Lower lobe of right lung (tissue), 2 donors: ENCODE measurements around the gene KIRREL1. TPM values are rescaled to one million over a fixed set of nuclear protein-coding genes. Genes with fewer than 3 reads are reported as not detected.
A peak's percentile ranks its signal among the peaks of the same experiment; 100 is the strongest.

Experiments used
- ATAC-seq, 2 donors: fragments of 200-7000 bp; cut with Tn5 transposase; one replicate each; pipeline ENCODE4 v1.9.1; 2020 to 2022; ENCODE audit warnings: mild to moderate bottlenecking in 2 of 2, moderate library complexity in 2 of 2
- DNase-seq: peaks from one replicate; pipeline ENCODE4 v3.0.0-alpha.2; 2020
- H3K27ac ChIP-seq: fragments of 200-600 bp; one replicate; pipeline ENCODE4 v1.8.0; 2022
- H3K27me3 ChIP-seq: fragments of 200-600 bp; one replicate; pipeline ENCODE4 v1.8.0; 2022; ENCODE audit warnings: low read depth
- H3K36me3 ChIP-seq: fragments of 200-600 bp; one replicate; pipeline ENCODE4 v1.8.0; 2022; ENCODE audit warnings: mild to moderate bottlenecking
- H3K4me1 ChIP-seq: fragments of 200-600 bp; one replicate; pipeline ENCODE4 v1.8.0; 2022
- H3K4me3 ChIP-seq: fragments of 200-600 bp; one replicate; pipeline ENCODE4 v1.8.0; 2022; ENCODE audit warnings: mild to moderate bottlenecking
- H3K9me3 ChIP-seq: fragments of 200-600 bp; one replicate; pipeline ENCODE4 v1.8.0; 2022
- intact Hi-C: fragments of 100-400 bp; cut with DNase I; formaldehyde crosslinking; loops from one replicate; pipeline ENCODE4 v1.11.0; 2022
- total RNA-seq: library from RNA; stranded (reverse); fragmentation: NEBNext Ultra II Directional; extraction: Animal tissue kit (Norgen Biotek cat#: 25700); gene quantifications from one replicate; pipeline ENCODE4 v1.2.1, GENCODE V29; 2021
- TF ChIP-seq, protein P1 (sequence below): fragments of 200-600 bp; IDR thresholded peaks from one replicate; pipeline ENCODE4 v1.8.0; 2022; ENCODE audit warnings: antibody characterized with exemption, mild to moderate bottlenecking
- donor health status: DM: no; HTN: yes; CAD: no; lungs with severe emphysema.

The KIRREL1 gene
- total RNA-seq, 1 donor from 2014 or later, result 26.9 TPM

GRCh38 chr1:158053276-158053675, 59.8 kb downstream of the KIRREL1 start:
- H3K36me3 ChIP-seq, result no peaks in the 10 kb centered on the region
- H3K4me3 ChIP-seq, result no peak overlapping the region
- TF ChIP-seq, protein P1, sequence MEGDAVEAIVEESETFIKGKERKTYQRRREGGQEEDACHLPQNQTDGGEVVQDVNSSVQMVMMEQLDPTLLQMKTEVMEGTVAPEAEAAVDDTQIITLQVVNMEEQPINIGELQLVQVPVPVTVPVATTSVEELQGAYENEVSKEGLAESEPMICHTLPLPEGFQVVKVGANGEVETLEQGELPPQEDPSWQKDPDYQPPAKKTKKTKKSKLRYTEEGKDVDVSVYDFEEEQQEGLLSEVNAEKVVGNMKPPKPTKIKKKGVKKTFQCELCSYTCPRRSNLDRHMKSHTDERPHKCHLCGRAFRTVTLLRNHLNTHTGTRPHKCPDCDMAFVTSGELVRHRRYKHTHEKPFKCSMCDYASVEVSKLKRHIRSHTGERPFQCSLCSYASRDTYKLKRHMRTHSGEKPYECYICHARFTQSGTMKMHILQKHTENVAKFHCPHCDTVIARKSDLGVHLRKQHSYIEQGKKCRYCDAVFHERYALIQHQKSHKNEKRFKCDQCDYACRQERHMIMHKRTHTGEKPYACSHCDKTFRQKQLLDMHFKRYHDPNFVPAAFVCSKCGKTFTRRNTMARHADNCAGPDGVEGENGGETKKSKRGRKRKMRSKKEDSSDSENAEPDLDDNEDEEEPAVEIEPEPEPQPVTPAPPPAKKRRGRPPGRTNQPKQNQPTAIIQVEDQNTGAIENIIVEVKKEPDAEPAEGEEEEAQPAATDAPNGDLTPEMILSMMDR, result no peak
- no peaks in the 10 kb centered on the region for H3K27me3 ChIP-seq
- intact Hi-C loops, result no loop called here
- H3K9me3 ChIP-seq, result no peaks in the 10 kb centered on the region
- peaks cover 24% of the 10 kb centered on the region for H3K4me1 ChIP-seq
- ATAC-seq, result no peak
- H3K27ac ChIP-seq, result no peak overlapping the region
- no peak for DNase-seq

DNA sequence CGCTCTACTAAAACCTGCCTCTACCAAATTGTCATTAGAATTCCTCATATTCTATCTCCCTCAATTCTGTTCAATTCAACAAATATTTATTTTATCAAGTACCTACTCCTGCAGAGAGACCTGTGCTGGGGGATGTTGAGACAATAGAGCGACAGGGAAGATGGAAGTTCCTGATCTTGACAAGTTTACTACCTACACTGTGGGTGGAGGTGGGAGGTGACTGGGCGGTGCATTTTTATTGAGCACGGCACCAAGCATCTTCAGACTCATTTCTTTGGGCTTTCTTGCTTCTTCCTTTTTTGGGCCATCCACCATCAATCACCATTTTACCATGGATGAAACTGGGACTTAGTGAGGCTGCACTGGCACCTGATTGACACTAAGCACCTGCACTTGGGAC, 61.3 kb downstream of the KIRREL1 start:
- ATAC-seq, result no peak
- H3K4me3 ChIP-seq, result no peak overlapping the region
- no peaks in the 10 kb centered on the region for H3K36me3 ChIP-seq
- no peak for DNase-seq
- intact Hi-C loops, result no loop called here
- no peaks in the 10 kb centered on the region for H3K9me3 ChIP-seq
- TF ChIP-seq, protein P1, result no peak
- H3K27ac ChIP-seq, result no peak overlapping the region
- peaks cover 28% of the 10 kb centered on the region for H3K4me1 ChIP-seq
- no peaks in the 10 kb centered on the region for H3K27me3 ChIP-seq

DNA sequence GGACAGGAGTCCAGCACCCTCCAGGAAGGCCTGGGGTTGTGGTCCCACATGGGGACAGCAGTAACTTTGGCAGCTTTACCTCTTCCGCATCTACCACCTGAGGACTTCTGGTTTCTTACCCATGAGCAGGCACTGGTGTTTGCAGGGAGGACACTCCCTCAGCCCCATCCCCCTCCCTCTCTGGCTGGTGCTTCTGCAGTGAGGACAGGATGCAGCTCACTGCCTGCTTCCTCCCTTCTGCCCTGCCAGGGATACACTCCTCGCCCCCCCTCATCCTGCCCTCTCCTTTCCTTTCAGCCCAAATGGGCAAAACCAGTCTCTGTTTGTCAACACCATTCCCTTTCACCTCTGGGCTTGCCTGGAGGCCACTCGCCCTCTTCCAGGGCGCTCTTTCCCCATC, 62.4 kb downstream of the KIRREL1 start:
- TF ChIP-seq, protein P1, result no peak
- Histone ChIP-seq H3K9me3 (no peaks in the 10 kb centered on the region), H3K36me3 (no peaks in the 10 kb centered on the region), H3K4me3 (no peak overlapping the region), H3K27me3 (no peaks in the 10 kb centered on the region), H3K27ac (no peak overlapping the region), H3K4me1 (peaks cover 28% of the 10 kb centered on the region)
- DNase-seq (no peak), ATAC-seq (peak in 1 of 2 donors; percentile 22)
- intact Hi-C loops, result no loop called here

GRCh38 chr1:158056498-158056897, 63.1 kb downstream of the KIRREL1 start:
- H3K27me3 ChIP-seq, result no peaks in the 10 kb centered on the region
- TF ChIP-seq, protein P1, result no peak
- H3K36me3 ChIP-seq, result no peaks in the 10 kb centered on the region
- intact Hi-C loops, result no loop called here
- no peaks in the 10 kb centered on the region for H3K9me3 ChIP-seq
- peaks cover 28% of the 10 kb centered on the region for H3K4me1 ChIP-seq
- DNase-seq (no peak), ATAC-seq (no peak)
- no peak overlapping the region for H3K4me3 ChIP-seq
- no peak overlapping the region for H3K27ac ChIP-seq

- H3K4me3 ChIP-seq, result no peak overlapping the region
- no peak for DNase-seq
- H3K27me3 ChIP-seq, result no peaks in the 10 kb centered on the region
- H3K27ac ChIP-seq, result no peak overlapping the region
- no peaks in the 10 kb centered on the region for H3K9me3 ChIP-seq
- peaks cover 28% of the 10 kb centered on the region for H3K4me1 ChIP-seq
- no peaks in the 10 kb centered on the region for H3K36me3 ChIP-seq
- intact Hi-C loops, result no loop called here
- TF ChIP-seq, protein P1, result no peak
- ATAC-seq, result no peak
Measured at GRCh38 chr1:158058237-158058985, 65.0 kb downstream of the KIRREL1 start.
